ENCODE data around the gene ASB9.
"Not testable (repeated sequence)": the region's sequence is repeated elsewhere in the genome, so short reads cannot be mapped to it uniquely, and the experiment has no call there.

The ASB9 gene

DNA sequence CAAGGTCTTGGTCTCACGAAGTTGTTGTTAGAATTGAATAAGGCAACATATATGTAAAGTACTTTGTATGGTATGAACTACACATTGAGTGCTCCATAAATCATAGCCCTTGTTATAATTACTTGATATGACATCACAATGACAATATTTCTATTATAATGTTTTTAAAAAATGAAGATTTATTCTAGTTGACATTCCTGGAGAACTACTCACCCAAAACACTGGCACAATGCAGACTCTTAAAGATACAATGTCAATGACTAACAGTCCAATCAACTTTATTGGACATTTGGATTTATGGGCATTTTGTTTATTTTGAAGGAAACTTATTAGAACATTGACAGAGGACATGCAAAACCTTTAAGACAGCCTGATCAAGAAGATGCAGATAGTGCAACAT lies 55.3 kb downstream of the ASB9 start:
- H3K4me3 ChIP-seq (ENCODE audit: low read depth, low read length), result no peak overlapping the region

DNA sequence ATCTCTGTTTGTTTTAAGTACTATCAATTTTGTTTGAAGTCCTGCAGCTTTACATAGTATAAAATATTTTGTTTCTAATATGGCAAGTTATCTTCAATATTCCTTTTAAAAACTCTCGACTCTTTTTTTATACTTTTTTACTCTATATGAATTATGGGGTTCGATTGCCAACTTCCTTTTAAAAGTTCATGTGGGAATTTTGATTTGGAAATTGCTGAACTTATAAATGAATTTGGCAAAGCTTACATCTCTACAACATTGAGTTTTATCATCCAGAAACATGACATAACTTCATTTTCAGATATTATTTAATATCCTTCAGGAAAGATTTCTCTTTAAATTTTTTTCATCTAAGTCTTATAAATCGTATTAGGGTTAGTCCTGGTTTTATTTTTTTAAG lies 60.8 kb downstream of the ASB9 start:
- Histone ChIP-seq H3K36me3 (ENCODE audit: control insufficient read depth, insufficient read depth, low read length) (no peaks in the 10 kb centered on the region), H3K9me3 (ENCODE audit: control insufficient read depth, insufficient read depth, low read depth, low read length) (no peaks in the 10 kb centered on the region), H3K27ac (ENCODE audit: low read depth, low read length) (no peak overlapping the region), H3K4me1 (ENCODE audit: control insufficient read depth, insufficient read depth, low read length) (no peaks in the 10 kb centered on the region), H3K27me3 (ENCODE audit: control insufficient read depth, insufficient read depth, low read length) (peaks cover 22% of the 10 kb centered on the region; the same call in 1 of the 2 replicates), H3K4me3 (ENCODE audit: low read depth, low read length) (no peak overlapping the region), H3K9ac (ENCODE audit: low read length) (no peak overlapping the region)

More for the DNA sequence above, 55.3 kb downstream of the ASB9 start:
- Histone ChIP-seq H3K27me3 (ENCODE audit: control insufficient read depth, insufficient read depth, low read length) (peaks cover 29% of the 10 kb centered on the region), H3K9ac (ENCODE audit: low read length) (no peak overlapping the region), H3K36me3 (ENCODE audit: control insufficient read depth, insufficient read depth, low read length) (no peaks in the 10 kb centered on the region), H3K4me1 (ENCODE audit: control insufficient read depth, insufficient read depth, low read length) (no peaks in the 10 kb centered on the region), H3K9me3 (ENCODE audit: control insufficient read depth, insufficient read depth, low read depth, low read length) (no peaks in the 10 kb centered on the region), H3K27ac (ENCODE audit: low read depth, low read length) (no peak overlapping the region)

- H3K36me3 ChIP-seq (ENCODE audit: control insufficient read depth, insufficient read depth, low read length), result no peaks in the 10 kb centered on the region
- no peak overlapping the region for H3K27ac ChIP-seq (ENCODE audit: low read depth, low read length)
- H3K4me3 ChIP-seq (ENCODE audit: low read depth, low read length), result no peak overlapping the region
- H3K9me3 ChIP-seq (ENCODE audit: control insufficient read depth, insufficient read depth, low read depth, low read length), result no peaks in the 10 kb centered on the region
- peaks cover 15% of the 10 kb centered on the region; the same call in 1 of the 2 replicates for H3K27me3 ChIP-seq (ENCODE audit: control insufficient read depth, insufficient read depth, low read length)
- H3K9ac ChIP-seq (ENCODE audit: low read length), result no peak overlapping the region
- no peaks in the 10 kb centered on the region for H3K4me1 ChIP-seq (ENCODE audit: control insufficient read depth, insufficient read depth, low read length)
Observed at GRCh38 chrX:15207994-15208393, 61.9 kb downstream of the ASB9 start.

DNA sequence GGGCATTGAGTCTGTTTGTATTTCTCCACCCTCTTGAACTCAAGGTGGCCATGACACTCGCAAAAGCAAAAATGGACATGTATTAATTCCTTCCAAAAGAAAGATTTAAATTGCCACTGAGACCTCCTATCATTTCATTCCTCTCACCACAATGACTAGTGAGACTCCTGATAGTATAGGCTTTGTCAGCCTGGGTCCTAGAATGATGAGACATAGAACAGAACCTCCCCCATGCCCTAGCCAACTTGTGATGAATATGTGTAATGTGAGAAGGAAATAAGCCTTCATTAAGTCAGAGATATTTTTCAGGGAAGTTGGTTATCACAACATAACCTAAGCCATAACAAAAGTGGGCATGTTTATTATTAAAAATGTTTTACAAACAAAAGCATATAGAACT lies 62.5 kb downstream of the ASB9 start:
- H3K9ac ChIP-seq (ENCODE audit: low read length), result no peak overlapping the region
- peaks cover 13% of the 10 kb centered on the region; the same call in 1 of the 2 replicates for H3K27me3 ChIP-seq (ENCODE audit: control insufficient read depth, insufficient read depth, low read length)
- no peak overlapping the region for H3K4me3 ChIP-seq (ENCODE audit: low read depth, low read length)
- H3K27ac ChIP-seq (ENCODE audit: low read depth, low read length), result no peak overlapping the region
- no peaks in the 10 kb centered on the region for H3K4me1 ChIP-seq (ENCODE audit: control insufficient read depth, insufficient read depth, low read length)
- no peaks in the 10 kb centered on the region for H3K9me3 ChIP-seq (ENCODE audit: control insufficient read depth, insufficient read depth, low read depth, low read length)
- no peaks in the 10 kb centered on the region for H3K36me3 ChIP-seq (ENCODE audit: control insufficient read depth, insufficient read depth, low read length)

DNA sequence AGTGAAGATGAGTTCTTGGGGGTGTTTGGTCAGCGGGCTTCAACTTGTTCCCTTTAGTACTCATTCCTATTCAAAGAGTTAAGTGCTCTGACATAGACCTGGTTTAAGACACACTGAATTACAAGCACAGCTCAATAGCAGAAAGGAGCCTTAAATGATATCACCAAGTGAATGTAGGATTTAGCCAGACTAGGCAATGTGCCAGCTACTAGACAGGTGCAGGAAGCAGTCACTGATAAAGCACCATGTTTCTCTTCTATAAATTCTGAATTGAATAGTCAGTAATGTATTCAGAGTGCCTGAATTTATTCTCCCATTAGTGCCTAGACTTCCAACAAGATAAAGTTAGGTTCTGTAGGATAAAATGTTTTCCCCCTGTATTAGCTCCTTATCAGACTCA lies 63.6 kb downstream of the ASB9 start:
- peaks cover 18% of the 10 kb centered on the region for H3K27me3 ChIP-seq (ENCODE audit: control insufficient read depth, insufficient read depth, low read length)
- no peaks in the 10 kb centered on the region for H3K9me3 ChIP-seq (ENCODE audit: control insufficient read depth, insufficient read depth, low read depth, low read length)
- H3K36me3 ChIP-seq (ENCODE audit: control insufficient read depth, insufficient read depth, low read length), result no peaks in the 10 kb centered on the region
- no peak overlapping the region for H3K4me3 ChIP-seq (ENCODE audit: low read depth, low read length)
- H3K27ac ChIP-seq (ENCODE audit: low read depth, low read length), result no peak overlapping the region
- no peak overlapping the region for H3K9ac ChIP-seq (ENCODE audit: low read length)
- H3K4me1 ChIP-seq (ENCODE audit: control insufficient read depth, insufficient read depth, low read length), result no peaks in the 10 kb centered on the region

DNA sequence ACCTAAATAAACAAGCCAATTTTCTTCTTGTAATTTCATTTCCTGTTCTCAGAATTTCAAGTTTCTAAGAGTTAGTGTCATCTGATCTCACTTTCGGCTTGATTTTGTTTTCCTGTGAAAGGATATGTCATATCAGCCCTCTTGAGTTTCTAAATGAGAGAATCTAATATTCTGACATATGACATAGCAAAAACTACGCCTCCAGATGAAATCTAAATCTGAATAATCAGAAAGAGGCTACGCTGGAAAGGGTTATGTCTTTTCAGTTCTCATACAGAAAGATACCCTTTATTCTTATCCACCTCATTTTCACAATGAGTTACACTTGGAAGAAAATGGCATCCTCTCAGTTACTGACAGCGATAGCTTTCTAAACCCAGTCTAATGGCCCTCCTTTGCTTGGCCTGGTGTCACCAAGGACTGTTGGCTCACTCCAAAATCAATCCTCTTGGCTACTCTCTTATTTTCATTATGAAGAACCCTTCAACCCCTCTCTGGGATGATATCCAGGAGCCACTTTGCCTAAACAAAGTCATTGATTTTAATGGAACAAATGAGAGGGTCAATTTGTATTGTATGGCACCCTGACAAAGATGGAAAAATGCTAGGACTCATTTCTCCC lies 65.6 kb downstream of the ASB9 start:
- H3K9me3 ChIP-seq (ENCODE audit: control insufficient read depth, insufficient read depth, low read depth, low read length), result no peaks in the 10 kb centered on the region
- H3K9ac ChIP-seq (ENCODE audit: low read length), result no peak overlapping the region
- H3K36me3 ChIP-seq (ENCODE audit: control insufficient read depth, insufficient read depth, low read length), result no peaks in the 10 kb centered on the region
- H3K27ac ChIP-seq (ENCODE audit: low read depth, low read length), result no peak overlapping the region
- no peak overlapping the region for H3K4me3 ChIP-seq (ENCODE audit: low read depth, low read length)
- H3K4me1 ChIP-seq (ENCODE audit: control insufficient read depth, insufficient read depth, low read length), result no peaks in the 10 kb centered on the region
- peaks cover 23% of the 10 kb centered on the region for H3K27me3 ChIP-seq (ENCODE audit: control insufficient read depth, insufficient read depth, low read length)

DNA sequence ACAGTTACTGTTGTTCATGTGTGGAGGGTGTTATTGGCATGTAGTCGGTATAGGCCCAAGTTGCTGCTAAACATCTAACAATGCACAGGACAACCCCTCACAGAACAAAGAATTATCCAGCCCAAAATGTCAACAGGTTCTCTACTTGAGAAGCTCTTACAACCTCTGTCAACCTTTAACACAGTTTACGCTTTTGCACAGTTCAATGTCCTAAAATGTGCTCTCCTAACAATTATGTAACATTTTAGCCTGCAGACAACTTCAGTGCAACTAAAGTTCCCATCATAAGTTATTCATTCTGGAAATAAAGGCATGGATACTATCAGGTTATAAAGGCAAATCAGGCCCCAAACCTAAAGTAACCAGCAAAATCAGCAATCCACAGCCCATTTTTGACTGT lies 66.2 kb downstream of the ASB9 start:
- no peak overlapping the region for H3K9ac ChIP-seq (ENCODE audit: low read length)
- no peak overlapping the region for H3K4me3 ChIP-seq (ENCODE audit: low read depth, low read length)
- no peaks in the 10 kb centered on the region for H3K4me1 ChIP-seq (ENCODE audit: control insufficient read depth, insufficient read depth, low read length)
- no peak overlapping the region for H3K27ac ChIP-seq (ENCODE audit: low read depth, low read length)
- H3K36me3 ChIP-seq (ENCODE audit: control insufficient read depth, insufficient read depth, low read length), result no peaks in the 10 kb centered on the region
- H3K27me3 ChIP-seq (ENCODE audit: control insufficient read depth, insufficient read depth, low read length), result peaks cover 23% of the 10 kb centered on the region
- H3K9me3 ChIP-seq (ENCODE audit: control insufficient read depth, insufficient read depth, low read depth, low read length), result no peaks in the 10 kb centered on the region

DNA sequence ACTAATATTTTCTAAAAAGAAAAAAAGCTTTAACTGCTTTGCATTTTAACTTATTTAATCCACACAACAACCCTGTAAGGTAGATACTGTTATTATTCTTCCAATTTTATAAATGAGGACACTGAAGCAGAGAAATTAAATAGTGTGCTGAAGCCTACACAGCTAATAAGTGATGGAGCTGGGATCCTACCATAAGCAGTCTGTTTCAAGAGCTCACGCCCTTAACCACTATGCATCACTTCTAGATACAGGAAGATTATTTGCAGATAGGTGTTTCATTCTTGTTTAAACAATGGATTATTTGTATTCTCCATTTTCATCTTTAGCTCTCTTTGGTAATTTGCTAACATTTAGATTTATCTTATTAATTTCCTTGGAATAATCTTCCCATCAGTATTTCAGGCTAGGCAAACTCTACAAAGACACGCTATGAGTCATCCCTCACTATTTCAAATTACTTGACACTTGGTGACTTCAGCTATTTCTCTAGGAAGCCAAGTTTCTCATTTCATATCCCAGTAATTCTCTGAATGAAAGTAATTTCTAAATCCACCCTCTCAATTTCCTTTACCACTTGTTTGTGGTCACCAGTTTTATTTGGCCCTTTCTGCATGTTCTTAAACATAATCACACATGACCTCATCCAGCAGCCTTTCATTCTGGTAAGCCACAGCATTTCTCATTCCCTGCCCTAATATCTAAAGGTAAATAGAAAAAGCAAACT lies 67.3 kb downstream of the ASB9 start:
- H3K27me3 ChIP-seq (ENCODE audit: control insufficient read depth, insufficient read depth, low read length), result peaks cover 23% of the 10 kb centered on the region
- H3K27ac ChIP-seq (ENCODE audit: low read depth, low read length), result no peak overlapping the region
- no peaks in the 10 kb centered on the region for H3K36me3 ChIP-seq (ENCODE audit: control insufficient read depth, insufficient read depth, low read length)
- H3K9me3 ChIP-seq (ENCODE audit: control insufficient read depth, insufficient read depth, low read depth, low read length), result no peaks in the 10 kb centered on the region
- no peak overlapping the region for H3K4me3 ChIP-seq (ENCODE audit: low read depth, low read length)
- no peaks in the 10 kb centered on the region for H3K4me1 ChIP-seq (ENCODE audit: control insufficient read depth, insufficient read depth, low read length)
- H3K9ac ChIP-seq (ENCODE audit: low read length), result no peak overlapping the region

DNA sequence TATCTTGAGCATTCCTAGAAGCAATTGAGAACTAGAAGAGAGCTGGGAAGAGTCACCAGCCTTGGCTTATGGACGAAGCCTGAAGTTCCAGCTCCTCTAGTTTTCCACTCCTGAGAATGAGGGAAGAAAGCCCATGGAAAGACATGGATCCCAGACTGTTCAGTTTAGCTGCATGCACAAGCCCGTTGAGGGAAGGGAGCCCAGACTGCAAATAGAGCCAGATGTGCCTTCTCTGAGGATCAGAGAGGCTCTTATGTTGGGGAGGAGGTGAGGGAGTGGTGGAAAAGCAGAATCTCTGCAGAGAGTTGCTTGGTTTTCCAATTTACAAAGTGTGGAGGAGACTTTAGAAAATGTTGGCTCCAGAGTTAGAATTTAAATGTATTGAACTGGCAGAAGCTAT lies 69.0 kb downstream of the ASB9 start:
- Histone ChIP-seq H3K9ac (ENCODE audit: low read length) (no peak overlapping the region), H3K27me3 (ENCODE audit: control insufficient read depth, insufficient read depth, low read length) (peaks cover 18% of the 10 kb centered on the region), H3K4me3 (ENCODE audit: low read depth, low read length) (no peak overlapping the region), H3K36me3 (ENCODE audit: control insufficient read depth, insufficient read depth, low read length) (no peaks in the 10 kb centered on the region), H3K9me3 (ENCODE audit: control insufficient read depth, insufficient read depth, low read depth, low read length) (no peaks in the 10 kb centered on the region), H3K27ac (ENCODE audit: low read depth, low read length) (no peak overlapping the region), H3K4me1 (ENCODE audit: control insufficient read depth, insufficient read depth, low read length) (no peaks in the 10 kb centered on the region)

GRCh38 chrX:15198608-15199202 lies 71.2 kb downstream of the ASB9 start:
- H3K27me3 ChIP-seq (ENCODE audit: control insufficient read depth, insufficient read depth, low read length), result peaks cover 15% of the 10 kb centered on the region

DNA sequence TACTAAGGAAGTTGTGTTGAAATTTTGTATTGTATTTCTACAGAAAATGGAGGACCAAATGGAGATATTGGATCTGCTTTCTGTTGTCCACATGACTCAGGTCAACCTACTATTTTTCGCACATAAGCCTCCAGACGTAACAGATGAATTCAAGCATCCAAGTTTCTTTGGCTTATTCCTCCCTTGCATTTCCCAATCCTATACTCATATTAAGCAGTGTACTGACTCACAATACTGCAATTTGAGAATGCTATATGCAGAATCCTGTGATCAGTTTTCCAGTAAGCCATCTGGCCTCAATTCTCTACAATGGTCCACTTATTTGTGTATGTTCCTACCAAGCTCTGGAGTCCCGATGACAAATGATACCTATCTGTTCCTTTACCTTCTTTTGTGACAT lies 75.7 kb downstream of the ASB9 start:
- Histone ChIP-seq H3K4me1 (ENCODE audit: control insufficient read depth, insufficient read depth, low read length) (no peaks in the 10 kb centered on the region), H3K4me3 (ENCODE audit: low read depth, low read length) (no peak overlapping the region), H3K9ac (ENCODE audit: low read length) (no peak overlapping the region), H3K9me3 (ENCODE audit: control insufficient read depth, insufficient read depth, low read depth, low read length) (no peaks in the 10 kb centered on the region), H3K36me3 (ENCODE audit: control insufficient read depth, insufficient read depth, low read length) (no peaks in the 10 kb centered on the region), H3K27me3 (ENCODE audit: control insufficient read depth, insufficient read depth, low read length) (peaks cover 21% of the 10 kb centered on the region; the same call in 1 of the 2 replicates), H3K27ac (ENCODE audit: low read depth, low read length) (no peak overlapping the region)

More at GRCh38 chrX:15198608-15199202, 71.2 kb downstream of the ASB9 start:
- H3K9ac ChIP-seq (ENCODE audit: low read length); H3K36me3 ChIP-seq (ENCODE audit: control insufficient read depth, insufficient read depth, low read length); H3K27ac ChIP-seq (ENCODE audit: low read depth, low read length); H3K4me3 ChIP-seq (ENCODE audit: low read depth, low read length); H3K4me1 ChIP-seq (ENCODE audit: control insufficient read depth, insufficient read depth, low read length); H3K9me3 ChIP-seq (ENCODE audit: control insufficient read depth, insufficient read depth, low read depth, low read length): not testable (repeated sequence)

Measured in HUES6 (cell line).